ENCODE results near the gene SRBD1.

The SRBD1 gene
- 29.3 to 51.6 (median 42.5) reads per million in 4 experiments for total RNA-seq

- DNase-seq = peak; percentile 78
Observed at GRCh38 chr2:45611020-45611859, at the start of gene SRBD1. TSS of gene SRBD1 (minus strand) at chr2:45611267. CDS start at chr2:45605441, 5,826 bp downstream.

DNA sequence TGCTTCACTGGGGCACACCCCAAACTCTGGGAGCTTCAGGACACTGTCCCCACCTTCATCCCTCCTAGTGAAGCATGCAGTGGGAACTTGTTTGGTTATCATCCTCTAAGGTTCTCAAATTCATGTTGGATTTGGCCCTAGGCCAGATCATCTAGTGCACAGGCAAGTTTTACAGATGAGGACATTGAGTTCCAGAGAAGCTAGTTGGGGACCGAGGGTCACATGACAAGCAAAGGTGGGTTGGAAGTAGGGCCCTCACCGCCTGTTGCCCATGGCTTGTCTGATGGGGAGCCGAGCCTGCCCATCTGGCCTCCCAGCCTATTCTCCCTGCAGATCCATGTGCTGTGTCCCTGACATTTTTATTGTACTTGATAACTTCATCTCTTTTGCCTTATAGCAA lies 43.2 kb upstream of the SRBD1 start:
- DNase-seq = no peak

DNA sequence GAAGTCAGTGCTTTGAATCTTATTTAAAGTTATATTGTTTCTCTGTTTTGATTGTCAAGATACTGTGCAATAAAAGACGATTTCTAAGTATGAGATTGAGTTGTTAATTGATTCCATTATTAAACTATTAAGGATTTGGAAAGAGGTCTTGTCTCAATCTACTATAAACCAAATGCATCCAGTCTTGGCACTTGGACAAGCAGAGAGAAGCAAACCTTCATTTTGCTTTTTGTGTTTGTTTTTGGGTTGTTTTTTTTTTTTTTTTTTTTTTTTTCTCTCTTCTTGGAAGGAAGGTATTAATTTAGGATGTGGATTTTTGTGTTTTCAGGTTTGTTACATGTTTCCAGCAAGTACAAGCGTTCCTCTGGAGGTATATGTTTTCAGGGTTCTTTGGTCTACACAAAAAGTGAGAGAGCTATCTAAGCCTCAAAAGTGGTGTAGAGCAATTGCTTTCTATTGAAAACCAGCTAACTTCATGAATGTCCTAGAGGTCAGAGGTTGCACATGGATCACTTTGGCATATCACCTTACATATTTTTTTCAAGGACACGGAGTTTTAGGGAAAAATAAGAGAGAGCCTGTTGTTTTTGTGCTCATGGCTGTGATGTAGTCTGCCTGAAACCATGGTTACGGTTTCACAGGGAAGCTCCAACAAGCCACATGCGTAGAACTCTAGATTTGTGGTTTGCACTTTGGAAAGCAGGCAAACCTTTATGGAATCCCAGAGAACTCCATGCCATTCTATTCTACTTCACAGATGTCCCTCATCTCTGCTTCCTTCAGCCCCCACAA lies 42.3 kb upstream of the SRBD1 start:
- no peak for DNase-seq

DNA sequence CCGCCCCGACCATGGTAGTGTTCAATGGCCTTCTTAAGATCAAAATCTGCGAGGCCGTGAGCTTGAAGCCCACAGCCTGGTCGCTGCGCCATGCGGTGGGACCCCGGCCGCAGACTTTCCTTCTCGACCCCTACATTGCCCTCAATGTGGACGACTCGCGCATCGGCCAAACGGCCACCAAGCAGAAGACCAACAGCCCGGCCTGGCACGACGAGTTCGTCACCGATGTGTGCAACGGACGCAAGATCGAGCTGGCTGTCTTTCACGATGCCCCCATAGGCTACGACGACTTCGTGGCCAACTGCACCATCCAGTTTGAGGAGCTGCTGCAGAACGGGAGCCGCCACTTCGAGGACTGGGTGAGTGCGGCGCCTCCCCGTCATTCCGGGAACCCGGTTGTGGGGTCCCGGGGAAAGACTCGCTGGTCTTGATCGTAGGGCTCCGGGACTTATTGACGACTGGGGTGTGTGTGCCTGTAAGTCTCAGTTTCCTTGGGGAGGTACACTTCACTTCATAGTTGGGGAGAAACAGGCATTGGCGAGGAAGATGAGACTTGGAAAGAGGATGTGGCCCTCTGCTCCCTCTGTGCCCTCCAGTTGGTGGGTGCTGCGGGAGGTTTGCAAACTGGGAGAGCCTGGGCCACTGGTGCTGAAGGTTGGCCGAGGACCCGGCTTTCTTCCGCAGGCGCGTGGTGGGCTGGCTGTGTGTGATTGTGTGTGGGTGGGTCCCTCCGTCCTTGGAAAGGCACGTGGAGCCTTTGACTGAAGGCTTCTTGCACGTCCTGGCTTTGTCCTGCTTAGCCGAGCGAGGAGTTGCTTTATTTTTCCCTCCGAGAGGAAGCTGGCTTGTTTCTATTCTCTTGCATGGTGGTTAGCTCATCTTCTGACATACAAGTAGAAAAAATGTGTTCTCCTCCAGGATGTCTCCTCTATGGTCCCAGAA lies 41.3 kb upstream of the SRBD1 start:
- peak; percentile 17 for DNase-seq

GRCh38 chr2:45651415-45652089 lies 40.5 kb upstream of the SRBD1 start, which contains the start of gene PRKCE:
TSS of gene PRKCE (plus strand) at chr2:45651675.
- DNase-seq = peak; percentile 25

DNA sequence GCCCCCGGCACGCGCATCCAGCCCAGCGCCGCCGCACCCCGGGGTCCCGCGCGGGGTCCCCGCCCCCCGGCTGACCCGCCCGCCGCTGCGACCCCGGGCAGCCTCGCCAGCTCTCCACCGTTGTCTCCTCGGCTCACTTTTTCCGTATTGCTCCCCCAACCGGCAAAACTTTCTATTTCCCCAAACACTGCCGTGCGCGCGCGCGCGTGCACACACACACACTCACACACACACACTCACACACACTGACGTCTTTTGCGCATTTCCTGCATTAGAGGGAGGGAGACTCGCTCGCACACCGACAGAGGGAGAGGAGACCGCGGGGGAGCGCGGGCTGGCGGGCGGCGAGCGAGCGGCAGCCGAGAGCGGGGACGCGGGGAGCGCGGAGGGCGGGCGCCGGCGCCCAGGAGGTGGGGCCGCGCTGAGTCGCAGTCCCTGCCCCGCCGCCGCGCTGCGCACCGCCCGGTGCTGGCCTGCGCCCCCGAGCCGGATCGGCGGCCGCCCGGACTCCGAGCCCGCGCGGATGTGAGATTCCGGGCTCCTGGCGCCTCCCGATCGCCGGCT lies 39.9 kb upstream of the SRBD1 start:
- DNase-seq = peak; percentile 90

- DNase-seq = peak; percentile 49
Observed at GRCh38 chr2:45649858-45650811, 39.1 kb upstream of the SRBD1 start.

DNA sequence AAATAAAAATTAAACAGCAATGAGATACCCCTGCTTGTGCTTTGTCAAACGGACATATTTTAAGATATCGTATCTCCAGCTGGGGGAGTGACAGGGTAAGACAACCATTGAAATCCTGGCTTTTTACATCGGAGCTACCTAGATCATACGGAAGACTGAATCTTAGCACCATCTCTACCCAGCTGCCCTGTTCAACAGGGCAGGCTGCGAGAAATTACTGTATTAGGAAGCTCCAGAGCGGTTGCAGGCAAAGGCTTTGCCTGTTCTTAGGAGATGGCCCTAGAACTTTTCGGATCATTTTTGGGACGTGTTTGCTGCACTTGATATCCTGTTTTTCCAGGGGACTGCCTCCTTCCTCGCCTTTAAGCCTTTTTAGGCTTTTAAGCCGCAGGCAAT lies 38.4 kb upstream of the SRBD1 start:
- no peak for DNase-seq

- no peak for DNase-seq
Observed at GRCh38 chr2:45648636-45649035, 37.6 kb upstream of the SRBD1 start.

DNA sequence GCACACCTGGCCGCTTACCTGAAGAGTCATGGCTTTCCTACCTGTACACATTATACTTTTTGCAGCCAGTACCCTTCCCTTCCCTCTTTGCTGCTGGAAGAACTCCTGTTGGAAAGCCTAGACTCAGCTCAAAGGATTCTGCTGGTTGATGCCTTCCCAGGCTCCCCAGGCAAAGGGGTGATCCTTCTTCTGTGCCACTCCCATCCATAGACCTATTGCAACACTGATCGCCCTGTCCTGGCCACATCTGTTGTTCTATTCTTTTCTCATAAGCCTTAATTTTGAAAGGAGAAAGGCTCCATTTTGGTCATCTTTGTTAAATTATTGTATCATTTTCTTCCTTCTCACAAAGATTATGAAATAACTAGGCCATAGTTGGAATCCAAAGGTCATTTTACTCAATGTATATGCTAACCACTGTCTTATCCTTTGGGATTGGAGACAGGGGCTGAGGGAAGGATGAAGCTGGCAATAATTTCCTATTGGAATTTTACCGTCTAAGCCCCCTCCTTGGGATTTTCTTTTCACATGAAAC lies 37.0 kb upstream of the SRBD1 start:
- no peak for DNase-seq

- no peak for DNase-seq
Observed at GRCh38 chr2:45647356-45647755, 36.3 kb upstream of the SRBD1 start.

DNA sequence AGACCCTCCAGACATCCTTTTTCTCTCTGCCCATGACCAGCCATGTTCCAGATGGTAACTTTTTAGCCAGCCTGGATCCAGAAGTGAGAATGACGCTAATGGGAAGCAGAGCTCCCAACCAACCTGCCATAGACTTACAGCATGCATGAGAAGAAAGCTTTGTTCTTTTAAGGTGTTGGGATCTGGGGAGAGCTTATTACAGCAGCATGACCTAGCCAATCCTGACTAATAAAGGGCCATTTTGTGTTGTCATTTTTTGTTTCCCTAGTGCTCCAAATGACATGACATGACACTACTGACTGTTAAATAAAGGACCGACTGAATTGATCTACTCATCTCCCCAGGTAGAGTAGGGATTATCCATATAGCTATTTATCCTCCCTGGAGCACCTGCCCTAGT lies 35.2 kb upstream of the SRBD1 start:
- DNase-seq = no peak

DNA sequence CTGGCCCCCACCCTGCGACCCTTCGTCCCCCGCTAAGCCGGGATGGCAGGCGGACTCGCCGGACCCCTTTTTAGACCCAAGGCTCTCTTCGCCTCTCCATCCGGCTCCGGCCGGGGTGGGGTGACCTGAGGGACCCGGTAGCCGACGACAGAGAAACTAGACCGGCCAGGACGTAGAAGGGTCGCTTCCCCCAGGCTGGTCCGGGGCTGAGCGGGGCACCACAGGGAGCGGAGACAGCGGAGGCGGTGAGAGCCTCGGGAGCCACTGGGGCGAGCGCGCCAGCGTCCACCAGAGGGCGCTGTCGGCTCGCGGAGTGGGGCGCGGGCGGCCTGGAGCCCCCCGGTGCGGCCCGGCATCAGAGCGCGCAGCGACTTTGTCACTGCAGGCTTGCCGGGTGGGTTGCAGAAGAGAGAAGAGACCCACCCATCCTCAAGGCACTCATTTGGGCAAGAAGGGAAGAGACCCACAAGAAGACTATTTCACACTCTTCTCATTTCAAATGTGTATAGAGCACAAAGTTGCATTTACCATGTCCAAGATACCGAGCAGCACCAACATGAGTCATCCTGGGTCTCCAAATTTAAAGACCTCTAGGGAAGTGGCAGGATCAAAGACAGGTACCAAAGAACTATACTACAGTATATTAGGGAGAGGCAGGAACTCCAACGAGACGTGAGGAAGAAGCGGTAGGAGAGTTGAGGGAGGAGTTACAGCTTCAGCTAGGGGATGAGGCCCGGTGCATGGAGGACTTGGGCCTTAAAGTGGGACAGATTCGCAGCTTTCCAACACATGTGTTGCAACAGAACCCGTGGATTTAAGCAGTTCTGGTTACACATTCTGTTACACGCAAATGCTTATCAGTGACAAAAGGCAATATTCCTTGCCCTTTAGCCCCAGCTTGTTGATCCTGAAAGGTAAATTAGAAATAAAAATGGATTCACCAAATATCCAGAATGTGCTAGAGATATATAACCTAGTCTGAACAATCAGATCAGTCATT lies 32.8 kb upstream of the SRBD1 start:
- peak; percentile 62 for DNase-seq

DNA sequence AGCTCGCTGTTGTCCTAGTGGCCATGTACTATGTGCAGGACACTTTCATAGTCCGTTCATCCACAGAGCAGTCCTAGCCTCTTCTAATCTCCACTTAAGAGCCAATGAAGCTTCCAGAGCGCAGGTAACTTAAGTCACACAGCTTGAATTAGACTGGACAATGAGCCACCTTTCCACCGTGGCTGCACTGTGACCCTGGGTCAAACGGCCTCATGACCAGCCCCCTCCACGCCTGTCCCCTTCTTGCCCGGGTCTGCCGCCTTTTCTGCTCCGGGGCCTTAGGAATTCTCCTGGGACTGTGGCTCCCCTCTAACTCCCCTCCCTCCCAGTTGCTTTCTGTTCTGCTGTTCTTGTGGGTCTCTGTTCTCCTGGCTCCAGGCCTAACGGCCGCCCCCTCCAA lies 32.0 kb upstream of the SRBD1 start:
- no peak for DNase-seq

DNA sequence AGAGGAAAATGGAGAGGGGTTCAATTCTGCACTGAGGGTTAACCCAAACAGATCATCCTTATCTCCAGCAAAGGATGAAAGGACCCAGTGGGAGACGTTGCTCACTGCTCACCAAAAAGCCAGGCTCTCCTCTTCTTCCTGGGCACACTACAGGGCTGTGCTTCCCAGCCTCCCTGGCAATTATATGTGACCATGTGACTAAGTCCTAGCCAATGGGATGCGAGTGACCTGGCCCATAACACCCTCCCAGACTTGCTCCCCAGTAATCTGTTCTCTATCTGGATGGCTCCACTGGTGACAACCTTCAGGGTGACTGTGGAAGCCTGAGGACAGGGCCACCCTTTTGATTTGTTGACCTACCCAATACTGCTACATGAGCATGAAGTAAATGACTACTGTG lies 29.5 kb upstream of the SRBD1 start:
- no peak for DNase-seq

- DNase-seq = no peak
Observed at GRCh38 chr2:45637440-45637839, 26.4 kb upstream of the SRBD1 start.

- no peak for DNase-seq
Observed at GRCh38 chr2:45636008-45636407, 24.9 kb upstream of the SRBD1 start.

- no peak for DNase-seq
Observed at GRCh38 chr2:45634223-45634622, 23.2 kb upstream of the SRBD1 start.

GRCh38 chr2:45631955-45632354 lies 20.9 kb upstream of the SRBD1 start:
- DNase-seq = no peak
